Renal cortex interstitium (tissue), 11 donors: ENCODE measurements around the gene NPC1. TPM values are rescaled to one million over a fixed set of nuclear protein-coding genes. Genes with fewer than 3 reads are reported as not detected.
A peak's percentile ranks its signal among the peaks of the same experiment; 100 is the strongest.
"Not testable (repeated sequence)": the region's sequence is repeated elsewhere in the genome, so short reads cannot be mapped to it uniquely, and the experiment has no call there.

ENCODE experiments used
- DNase-seq, 11 donors: peaks; one replicate each; pipeline ENCODE4 v3.0.0-alpha.2; 2013; ENCODE audit warnings: low read depth in 9 of 11, low spot score in 4 of 11; ENCODE audit errors: extremely low read depth in 1 of 11
- polyA plus RNA-seq, 3 donors: library from polyadenylated mRNA; unstranded; fragments of 120-200 nt; gene quantifications; one replicate each; pipeline ENCODE4 v1.2.1, GENCODE V29; 2013; ENCODE audit not compliant: insufficient read length in 3 of 3

NPC1 gene
- polyA plus RNA-seq, 3 donors: 17.9 to 29.1 (median 20.6) TPM

DNA sequence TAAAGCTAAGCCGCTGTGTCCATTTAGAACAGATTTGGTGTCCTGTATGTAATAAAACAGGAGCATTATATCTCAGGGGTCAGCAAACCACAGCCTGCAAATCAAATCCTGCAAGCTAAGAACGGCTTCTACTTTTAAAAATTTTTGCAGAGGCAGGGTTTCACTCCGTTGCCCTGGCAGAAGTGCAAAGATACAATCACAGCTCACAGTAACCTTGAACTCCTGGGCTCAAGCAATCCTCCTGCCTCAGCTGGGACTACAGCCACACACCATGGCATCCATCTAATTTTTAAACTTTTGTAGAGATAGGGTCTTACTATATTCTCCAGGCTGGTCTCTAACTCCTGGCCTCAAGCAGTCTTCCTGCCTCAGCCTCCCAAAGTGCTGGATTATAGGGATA lies 28.6 kb upstream of the NPC1 start:
- no peak for DNase-seq

DNA sequence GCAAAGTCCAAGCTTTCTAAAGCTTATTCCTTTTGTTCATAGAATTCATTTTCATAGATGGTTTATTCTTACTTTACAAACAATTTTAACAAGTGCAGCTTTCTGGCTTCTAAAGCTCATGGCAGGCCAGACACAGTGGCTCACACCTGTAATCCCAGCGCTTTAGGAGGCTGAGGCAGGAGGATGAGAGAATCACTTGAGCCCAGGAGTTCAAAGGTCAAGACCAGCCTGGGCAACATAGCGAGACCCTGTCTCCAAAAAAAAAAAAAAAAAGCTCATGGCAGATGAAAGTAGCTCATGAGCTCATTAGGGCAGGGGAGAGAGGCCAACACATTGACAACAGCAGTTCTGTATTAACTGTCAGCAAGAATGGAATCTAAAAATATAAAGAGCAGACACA lies 28.1 kb upstream of the NPC1 start:
- no peak for DNase-seq

DNA sequence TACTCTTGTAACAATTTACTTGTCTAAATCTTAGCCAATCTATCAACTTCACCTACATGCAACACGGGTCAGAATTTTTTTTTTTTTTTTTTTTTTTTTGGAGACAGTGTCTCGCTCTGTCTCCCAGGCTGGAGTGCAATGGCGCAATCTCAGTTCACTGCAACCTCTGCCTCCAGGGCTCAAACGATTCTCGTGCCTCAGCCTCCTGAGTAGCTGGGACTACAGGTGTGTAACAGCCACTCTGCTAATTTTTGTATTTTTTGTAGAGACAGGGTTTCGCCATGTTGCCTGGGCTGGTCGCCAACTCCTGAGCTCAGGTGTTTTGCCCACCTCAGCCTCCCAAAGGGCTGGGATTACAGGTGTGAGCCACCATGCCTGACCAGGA lies 26.8 kb upstream of the NPC1 start:
- DNase-seq: not testable (repeated sequence)

DNA sequence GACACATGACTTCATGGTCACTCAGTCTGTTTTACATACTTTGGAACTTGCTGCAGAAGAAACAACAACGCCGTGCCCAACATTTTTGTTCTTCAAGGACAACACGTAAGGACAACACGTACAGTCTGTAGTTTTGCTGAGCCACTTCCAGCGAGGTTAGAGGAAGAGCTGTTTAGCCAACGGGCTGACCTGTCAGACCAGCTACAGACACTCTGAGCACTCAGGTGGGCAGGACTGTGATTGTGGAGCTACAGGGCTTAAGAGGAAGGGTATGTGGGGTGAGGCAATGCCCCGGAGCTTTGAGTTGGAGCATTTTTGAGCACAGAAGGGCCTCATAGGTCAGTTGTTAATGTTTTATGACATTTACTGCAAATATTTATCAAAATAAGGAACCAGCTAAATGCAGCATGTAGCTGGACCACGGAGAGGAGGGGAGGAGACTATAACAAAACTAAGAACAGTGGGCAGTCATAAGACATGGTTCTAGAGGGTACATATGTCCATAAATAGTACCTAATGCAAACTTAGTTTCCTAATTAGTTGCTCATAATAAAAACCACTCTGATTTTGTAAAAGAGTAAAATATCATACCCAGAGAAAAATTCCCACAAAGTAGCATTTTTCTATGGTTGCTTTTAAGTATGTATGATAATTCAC lies 26.3 kb upstream of the NPC1 start:
- no peak for DNase-seq

DNA sequence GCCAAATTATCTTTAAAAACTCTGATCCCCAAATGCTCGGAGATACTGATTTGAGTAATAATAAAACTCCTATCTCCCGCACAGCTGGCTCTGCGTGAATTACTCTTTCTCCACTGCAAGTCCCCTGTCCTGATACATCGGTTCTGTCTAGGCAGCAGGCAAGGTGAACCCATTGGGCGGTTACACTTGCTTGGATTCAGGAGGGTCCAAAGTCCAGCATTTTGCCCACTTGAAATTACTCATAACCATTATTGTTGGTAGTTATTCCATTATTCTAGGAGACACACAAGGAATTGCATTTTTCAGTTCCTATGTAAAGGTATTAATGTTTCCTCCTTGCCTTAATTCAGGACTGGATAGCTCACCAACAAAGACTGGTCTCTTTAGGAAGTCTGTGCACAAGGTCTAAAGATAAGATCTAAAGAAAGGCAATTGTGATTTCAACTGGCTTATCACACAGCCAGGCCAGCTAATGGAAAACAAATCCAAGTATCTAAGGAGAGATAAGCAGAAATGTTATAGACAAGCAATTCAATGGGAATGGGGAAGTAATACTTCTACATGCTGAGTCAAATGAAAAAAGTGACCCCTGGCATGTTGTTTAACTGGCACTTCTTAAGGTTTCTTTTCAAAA lies 23.2 kb upstream of the NPC1 start:
- DNase-seq: no peak

DNA sequence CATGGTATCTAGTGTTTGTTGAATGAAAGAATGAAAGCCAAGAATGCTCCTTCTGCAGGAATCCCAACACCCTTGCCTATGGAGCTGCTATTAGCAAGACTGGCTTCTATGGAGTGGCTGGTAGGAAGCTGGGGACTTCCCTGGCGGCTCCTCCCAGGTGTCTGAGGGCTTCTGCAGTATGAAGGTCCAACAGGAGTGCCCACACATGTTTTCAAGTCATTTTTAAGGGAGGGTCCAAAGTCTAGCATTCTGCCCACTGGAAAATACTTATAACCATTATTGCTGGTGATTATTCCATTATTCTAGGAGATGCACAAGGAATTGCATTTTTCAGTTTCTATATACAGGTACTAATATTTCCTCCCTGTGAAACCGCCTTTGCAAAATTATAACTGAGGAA lies 21.9 kb upstream of the NPC1 start:
- DNase-seq: no peak

DNA sequence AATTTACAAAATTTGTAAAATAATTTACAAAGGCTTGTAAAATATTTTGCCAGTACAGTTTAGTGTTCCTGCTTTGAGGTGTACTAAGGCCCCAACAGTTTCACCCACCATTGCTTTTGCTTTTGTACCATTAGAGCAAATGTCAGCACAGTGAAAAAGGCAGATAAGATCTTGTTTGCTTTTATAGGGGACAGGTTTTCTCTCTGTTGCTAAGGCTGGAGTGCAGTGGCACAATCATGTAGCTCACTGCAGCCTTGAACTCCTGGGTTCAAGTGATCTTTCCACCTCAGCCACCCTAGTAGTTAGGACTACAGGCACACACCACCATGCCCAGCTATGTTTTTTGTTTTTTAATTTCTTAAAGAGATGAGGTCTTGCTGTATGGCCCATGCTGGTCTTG lies 19.6 kb upstream of the NPC1 start:
- DNase-seq: no peak

DNA sequence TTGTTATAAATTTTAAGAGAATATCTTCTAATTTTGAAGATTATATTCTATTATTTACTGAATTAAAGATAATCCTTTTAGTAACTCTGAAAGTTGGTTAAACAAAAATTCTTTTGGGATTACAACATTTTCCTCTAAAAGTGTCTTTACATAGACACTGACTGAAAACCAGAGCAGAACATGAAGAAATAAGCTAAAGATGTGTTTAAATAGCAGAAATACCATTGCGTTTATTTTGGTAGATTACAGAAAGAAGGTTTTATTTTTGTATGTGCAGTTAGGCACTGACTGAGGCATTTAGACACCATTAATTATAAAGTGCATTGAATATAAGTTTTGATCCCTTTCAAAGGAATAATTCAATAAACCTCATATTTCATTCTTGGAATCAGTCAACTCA lies 13.5 kb upstream of the NPC1 start:
- DNase-seq: no peak

DNA sequence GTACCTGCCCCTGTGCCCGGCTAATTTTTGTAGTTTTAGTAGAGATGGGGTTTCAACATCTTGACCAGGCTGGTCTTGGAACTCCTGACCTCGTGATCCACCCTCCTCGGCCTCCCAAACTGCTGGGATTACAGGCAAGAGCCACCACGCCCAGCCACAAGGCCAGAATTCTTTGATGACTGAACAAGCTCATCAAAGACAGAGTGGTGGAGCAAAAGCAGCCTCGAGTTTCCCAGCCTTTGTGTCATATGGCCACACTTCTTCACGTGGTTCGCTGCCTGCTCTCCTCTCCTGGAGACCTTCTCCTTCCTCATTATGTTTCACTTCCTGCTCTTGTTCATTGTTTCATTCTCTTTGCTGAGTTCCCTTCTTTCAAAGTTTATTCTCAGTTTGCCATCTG lies 9.9 kb upstream of the NPC1 start:
- DNase-seq: no peak

DNA sequence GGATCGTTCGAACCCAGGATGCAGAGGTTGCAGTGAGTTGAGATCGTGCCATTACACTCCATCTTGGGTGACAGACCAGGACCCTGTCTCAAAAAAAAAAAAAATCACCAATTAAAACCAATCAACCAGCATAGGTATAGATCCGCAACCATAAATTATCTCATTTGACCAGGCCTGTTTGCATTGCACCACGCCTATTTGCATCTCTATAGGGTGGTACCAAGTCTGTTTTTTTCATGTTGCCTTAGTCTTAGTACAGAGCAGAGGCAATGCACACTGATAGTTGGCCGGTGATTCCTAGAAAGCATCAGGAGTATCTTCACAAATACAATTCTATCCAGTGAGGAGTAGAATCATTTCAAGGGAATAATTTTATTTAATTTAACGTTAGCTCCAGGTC lies 9.3 kb upstream of the NPC1 start:
- DNase-seq: no peak

DNA sequence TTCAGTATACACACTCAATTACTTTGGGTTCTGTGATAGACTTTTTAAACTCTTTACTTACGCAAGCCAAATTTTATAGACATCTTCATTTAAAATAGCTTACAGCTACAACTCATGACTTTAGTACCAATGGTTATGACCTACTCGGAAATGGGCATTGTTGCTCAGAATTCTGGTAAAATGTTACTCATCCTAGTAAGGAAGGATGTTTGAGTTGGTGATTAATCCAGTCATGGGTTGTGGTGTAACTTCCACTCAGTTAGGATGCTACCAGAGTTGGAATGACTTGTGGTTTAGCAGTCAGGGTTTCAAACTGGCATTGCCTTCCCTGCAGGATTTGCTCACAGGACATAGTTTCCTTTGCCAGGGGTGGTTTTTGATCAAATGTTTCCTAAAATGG lies 7.4 kb upstream of the NPC1 start:
- no peak for DNase-seq

DNA sequence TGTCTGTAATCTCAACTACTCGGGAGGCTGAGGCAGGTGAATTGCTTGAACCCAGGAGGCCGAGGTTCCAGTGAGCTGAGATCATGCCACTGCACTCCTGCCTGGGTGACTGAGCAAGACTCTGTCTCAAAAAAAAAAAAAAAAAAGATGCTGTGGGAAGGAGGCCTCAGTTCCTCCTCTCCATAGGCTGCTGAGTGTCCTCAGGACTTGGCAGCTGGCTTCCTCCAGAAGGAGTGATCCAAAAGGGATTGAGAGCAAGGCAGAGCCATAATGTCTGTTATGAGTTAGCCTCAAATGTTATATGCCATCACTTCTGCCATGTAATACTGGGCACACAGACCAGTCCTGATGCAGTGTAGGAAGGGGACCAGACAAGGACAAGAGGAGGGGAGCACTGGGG lies 6.6 kb upstream of the NPC1 start:
- DNase-seq: no peak

DNA sequence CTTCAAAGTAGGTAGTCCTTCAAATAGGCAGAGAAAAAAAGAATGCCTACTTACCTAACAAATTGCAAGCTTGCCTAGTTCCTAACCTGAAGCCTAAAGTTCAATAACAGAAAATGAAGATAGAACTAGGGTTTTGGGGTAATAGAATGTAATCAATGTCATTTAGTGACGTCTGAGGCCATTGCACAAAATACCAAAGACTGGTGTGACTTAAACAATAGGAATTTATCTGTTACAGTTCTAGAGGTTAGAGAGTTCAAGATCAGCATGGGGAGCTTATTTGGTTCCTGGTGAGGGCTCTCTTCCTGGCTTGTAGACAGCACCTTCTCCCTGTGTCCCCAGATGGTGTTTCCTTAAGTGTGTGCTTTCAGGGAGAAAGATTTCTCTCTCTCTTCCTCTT lies 4.7 kb upstream of the NPC1 start:
- DNase-seq: no peak

DNA sequence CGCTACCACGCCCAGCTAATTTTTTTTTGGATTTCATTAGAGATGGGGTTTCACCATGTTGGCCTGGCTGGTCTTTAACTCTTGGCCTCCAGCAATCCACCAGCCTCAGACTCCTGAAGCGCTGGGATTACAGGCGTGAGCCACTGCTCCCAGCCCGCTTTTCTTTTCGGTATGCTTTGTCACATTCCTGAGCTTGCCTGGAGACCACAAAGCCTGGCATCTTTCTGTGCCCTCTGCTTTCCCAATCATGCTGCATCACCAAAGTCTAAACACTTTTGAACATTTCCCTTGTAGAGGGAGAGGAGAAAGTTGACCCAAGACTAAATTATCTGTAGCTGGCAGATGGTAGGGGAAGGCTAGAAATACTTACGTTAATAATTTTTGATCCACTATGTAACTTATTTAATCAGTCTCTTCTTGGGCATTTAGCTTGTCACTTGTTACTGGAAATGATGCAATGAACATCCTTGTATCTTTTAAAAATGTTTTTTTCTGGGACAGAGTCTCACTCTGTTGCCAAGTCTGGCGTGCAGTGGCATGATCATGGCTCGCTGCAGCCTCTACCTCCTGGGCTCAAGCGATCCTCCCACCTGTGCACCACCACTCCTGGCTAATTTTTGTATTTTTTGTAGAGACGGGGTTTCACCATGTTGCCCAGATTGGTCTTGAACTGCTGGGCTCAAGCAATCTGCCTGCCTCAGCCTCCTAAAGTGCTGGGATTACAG lies 2.7 kb upstream of the NPC1 start:
- no peak for DNase-seq

DNA sequence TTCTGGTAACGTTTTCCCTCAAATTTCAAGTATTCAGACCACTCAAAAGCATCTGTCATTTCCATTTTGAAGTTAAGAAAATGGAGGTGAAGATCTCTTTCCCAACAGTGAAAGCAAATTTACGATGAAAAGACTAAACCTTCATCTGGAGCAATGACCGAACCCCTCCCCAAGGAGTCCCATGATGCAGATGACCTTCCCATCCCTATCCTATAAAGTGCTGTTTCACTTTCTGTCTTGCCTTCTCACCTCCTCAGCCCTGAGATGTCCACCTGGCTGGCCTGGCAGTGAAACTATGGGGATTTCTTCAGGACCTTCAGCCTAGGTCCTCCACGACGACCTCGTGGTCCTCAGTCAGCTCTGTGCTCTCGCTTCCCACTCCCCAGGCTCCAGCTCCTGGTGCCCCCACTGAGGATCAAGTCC lies 925 bp upstream of the NPC1 start:
- DNase-seq: no peak

DNA sequence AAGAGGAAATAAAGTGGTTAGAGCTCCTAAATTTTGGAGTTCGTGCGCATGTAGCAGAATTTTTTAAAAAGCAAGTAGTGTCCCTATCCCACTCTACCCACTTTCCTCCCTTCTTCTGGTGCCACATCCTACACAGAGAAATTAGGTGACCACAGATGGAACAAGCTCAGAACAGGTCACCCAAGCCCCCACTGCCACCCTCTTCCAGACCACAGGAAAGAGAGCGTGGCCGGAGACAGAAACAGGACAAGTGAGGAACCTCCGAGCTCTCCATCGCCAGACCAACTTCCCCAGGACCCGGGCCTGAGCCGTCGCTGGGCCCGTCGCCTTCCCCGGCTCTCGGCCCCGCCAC lies 433 bp downstream of the NPC1 start:
- peak in 3 of 11 donors; percentile 4 to 7 (median 7) for DNase-seq

DNA sequence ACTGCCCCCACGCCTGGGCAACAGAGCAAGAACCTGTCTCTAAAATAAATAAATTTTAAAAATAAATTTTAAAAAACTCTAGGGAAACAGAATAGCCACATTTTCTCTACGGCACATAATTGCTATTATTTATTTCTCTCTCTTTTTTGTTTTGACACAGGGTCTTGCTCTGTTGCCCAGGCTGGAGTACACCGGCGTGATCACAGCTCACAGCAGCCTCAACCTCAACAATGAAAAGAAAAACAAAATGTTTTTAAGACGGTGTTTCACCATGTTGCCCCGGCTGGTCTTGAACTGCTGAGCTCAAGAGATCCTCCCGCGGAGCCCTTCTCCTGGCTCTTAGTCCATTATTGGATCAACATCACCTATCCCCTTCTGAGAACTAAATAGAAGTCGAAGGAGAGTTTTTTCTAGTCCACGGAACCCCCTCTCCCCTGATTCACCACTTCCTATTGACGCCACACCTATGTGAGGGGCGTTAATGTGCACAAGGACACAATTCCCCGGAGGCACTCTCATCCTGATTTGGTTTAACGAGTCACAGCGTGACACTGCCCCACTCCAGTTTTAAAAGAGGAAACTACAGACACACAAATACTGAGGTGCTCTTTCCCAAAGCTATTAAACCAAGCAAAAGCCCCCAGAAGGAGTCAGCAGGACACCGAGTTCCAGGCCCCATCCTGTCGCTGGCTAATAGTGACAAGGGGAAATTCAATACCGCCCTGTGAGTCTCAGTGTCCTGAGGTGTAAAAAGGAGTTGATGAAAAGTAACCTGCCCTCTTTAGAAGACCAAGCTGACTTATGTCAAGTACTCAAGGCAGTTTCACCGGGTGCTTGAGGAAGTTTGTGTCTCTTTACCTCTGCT lies 1.1 kb downstream of the NPC1 start:
- peak in 3 of 11 donors; percentile 11 to 23 (median 13) for DNase-seq

DNA sequence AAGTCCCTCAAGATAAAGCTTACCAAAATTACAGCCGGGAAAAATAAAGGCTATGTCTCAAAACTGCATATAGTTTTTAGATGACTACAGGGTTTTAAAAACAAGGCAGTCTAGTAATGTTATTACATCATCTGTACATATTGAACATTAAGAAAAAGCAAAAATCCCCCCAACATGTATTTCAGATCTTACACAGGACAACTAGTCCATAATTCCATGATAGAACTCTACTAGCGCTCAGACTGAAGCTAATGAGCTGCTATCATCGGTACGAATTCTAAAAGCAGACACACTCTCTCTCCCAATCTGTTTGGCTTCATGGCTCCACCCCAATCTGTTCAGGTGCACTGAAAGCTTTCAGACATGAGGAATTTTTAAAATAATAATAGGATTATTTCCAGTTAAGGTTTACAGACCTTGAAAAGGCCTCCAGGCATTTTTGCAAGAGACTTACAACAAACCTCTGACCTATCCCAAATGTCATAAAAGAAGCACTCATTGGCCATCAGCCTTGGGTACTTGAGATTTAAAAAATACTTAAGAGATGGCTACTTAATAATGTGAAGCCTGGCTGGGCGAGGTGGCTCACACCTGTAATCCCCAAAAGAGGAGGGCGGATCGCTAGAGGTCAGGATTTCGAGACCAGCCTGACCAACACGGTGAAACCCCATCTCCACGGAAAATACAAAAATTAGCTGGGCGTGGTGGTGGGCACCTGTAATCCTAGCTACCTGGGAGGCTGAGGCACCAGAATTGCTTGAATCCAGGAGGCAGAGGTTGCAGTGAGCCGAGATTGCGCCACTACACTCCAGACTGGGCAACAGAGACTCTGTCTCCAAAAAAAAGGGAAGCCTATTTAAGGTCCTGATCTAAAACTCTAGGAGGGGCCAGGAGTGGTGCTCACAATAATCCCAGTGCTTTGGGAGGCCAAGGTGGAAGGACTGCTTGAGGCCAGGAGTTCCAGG lies 2.0 kb downstream of the NPC1 start:
- DNase-seq: no peak
